HepG2 (cell line): ENCODE data around the gene ARMC5. TPM values are rescaled to one million over a fixed set of nuclear protein-coding genes. Genes with fewer than 3 reads are reported as not detected.

Source experiments
- AKAP8 ChIP-seq: sonication (generic); formaldehyde crosslinking; IDR thresholded peaks from 2 replicates; pipeline ENCODE4 v1.5.1; 2020; ENCODE audit warnings: mild to moderate bottlenecking, missing genetic modification reagents
- HMG20A ChIP-seq: IDR thresholded peaks from 2 replicates; pipeline ENCODE4 v1.6.1; 2016; ENCODE audit warnings: borderline replicate concordance
- PRMT3 ChIP-seq: sonication (generic); formaldehyde crosslinking; IDR thresholded peaks from 2 replicates; pipeline ENCODE4 v1.8.1; 2022; ENCODE audit warnings: low read depth, mild to moderate bottlenecking, moderate library complexity, missing genetic modification reagents, borderline replicate concordance
- SNAPC2 ChIP-seq: sonication (generic); formaldehyde crosslinking; IDR thresholded peaks from 2 replicates; pipeline ENCODE4 v1.8.1; 2022; ENCODE audit warnings: mild to moderate bottlenecking, missing genetic modification reagents
- SP1 ChIP-seq, 2 experiments: fragments of 450-650 bp in 1 of 2; sonication (generic) in 1 of 2; formaldehyde crosslinking in 1 of 2; IDR thresholded peaks; 2 replicates each; pipeline versions ENCODE4 v1.4.0 to v1.6.1; 2016 to 2020; ENCODE audit warnings: missing genetic modification reagents in 1 of 2
- TERF1 ChIP-seq: sonication (generic); formaldehyde crosslinking; IDR thresholded peaks from 2 replicates; pipeline ENCODE4 v1.8.0; 2022; ENCODE audit warnings: mild to moderate bottlenecking, missing genetic modification reagents, moderate library complexity
- ZNF17 ChIP-seq: sonication (generic); formaldehyde crosslinking; IDR thresholded peaks from 2 replicates; pipeline ENCODE4 v1.5.0; 2020; ENCODE audit warnings: mild to moderate bottlenecking, missing genetic modification reagents
- ZNF496 ChIP-seq: sonication (generic); formaldehyde crosslinking; IDR thresholded peaks from 2 replicates; pipeline ENCODE4 v1.8.1; 2023; ENCODE audit warnings: mild to moderate bottlenecking, moderate library complexity, missing genetic modification reagents; ENCODE audit not compliant: insufficient replicate concordance
- ZNF556 ChIP-seq: sonication (generic); formaldehyde crosslinking; IDR thresholded peaks from 2 replicates; pipeline ENCODE4 v1.4.0; 2020; ENCODE audit warnings: mild to moderate bottlenecking, missing genetic modification reagents, borderline replicate concordance
- ZNF773 ChIP-seq: sonication (generic); formaldehyde crosslinking; IDR thresholded peaks from 2 replicates; pipeline ENCODE4 v1.4.0; 2020; ENCODE audit warnings: missing genetic modification reagents, borderline replicate concordance
- polyA plus RNA-seq, 8 experiments: library from polyadenylated mRNA; depleted of rRNA in 3 of 8; stranded (reverse) in 7 of 8; unstranded in 1 of 8; fragments of >200 nt; fragmentation: Illumina TruSeq in 4 of 8; extraction: Trizol in 4 of 8; gene quantifications; 2 replicates each; pipeline versions ENCODE4 v1.2.1 to v1.2.3, GENCODE V29; 2011 to 2016; ENCODE audit warnings: low read depth in 4 of 8, missing spikeins in 1 of 8, mixed read lengths in 1 of 8; ENCODE audit not compliant: insufficient read depth in 1 of 8
- total RNA-seq, 5 experiments: library from RNA; depleted of rRNA; stranded (reverse); fragments of >200 nt; fragmentation: Illumina TruSeq; extraction: Trizol; gene quantifications; 2 replicates each; pipeline ENCODE4 v1.2.3, GENCODE V29; 2016; ENCODE audit warnings: low read depth in 1 of 5
- TF ChIP-seq, protein P1 (sequence below): sonication (generic); formaldehyde crosslinking; IDR thresholded peaks from 2 replicates; pipeline ENCODE4 v1.4.0; 2020; ENCODE audit warnings: missing genetic modification reagents, borderline replicate concordance
- TF ChIP-seq, protein P2 (sequence below): sonication (generic); formaldehyde crosslinking; IDR thresholded peaks from 2 replicates; pipeline ENCODE4 v1.8.0; 2022; ENCODE audit warnings: missing genetic modification reagents, mild to moderate bottlenecking, moderate library complexity, borderline replicate concordance

The ARMC5 gene
- total and polyA plus RNA-seq, 2 of the 13 experiments (the other 11 are each of a cell fraction or from before 2014, with no cell fraction given), result 10.8 to 22.3 TPM

- TF ChIP-seq ZNF773 (CRISPR knock-in tag) (peak; percentile 80; the same call in 1 of the 2 replicates), ZNF17 (CRISPR knock-in tag) (no peak), ZNF496 (no peak), HMG20A (peak; percentile 49), TERF1 (no peak), AKAP8 (CRISPR knock-in tag) (peak; percentile 92), ZNF556 (peak; percentile 99), SP1 (IDR thresholded peaks at IDR 0.05) (no peak), SP1 (CRISPR knock-in tag; IDR thresholded peaks at IDR 0.05) (peak; percentile 95), PRMT3 (CRISPR knock-in tag) (peak; percentile 39; the same call in 1 of the 2 replicates), SNAPC2 (CRISPR knock-in tag) (0 out of 2 replicates have a peak, but pooled peaks have one; percentile 58)
- TF ChIP-seq, protein P1, sequence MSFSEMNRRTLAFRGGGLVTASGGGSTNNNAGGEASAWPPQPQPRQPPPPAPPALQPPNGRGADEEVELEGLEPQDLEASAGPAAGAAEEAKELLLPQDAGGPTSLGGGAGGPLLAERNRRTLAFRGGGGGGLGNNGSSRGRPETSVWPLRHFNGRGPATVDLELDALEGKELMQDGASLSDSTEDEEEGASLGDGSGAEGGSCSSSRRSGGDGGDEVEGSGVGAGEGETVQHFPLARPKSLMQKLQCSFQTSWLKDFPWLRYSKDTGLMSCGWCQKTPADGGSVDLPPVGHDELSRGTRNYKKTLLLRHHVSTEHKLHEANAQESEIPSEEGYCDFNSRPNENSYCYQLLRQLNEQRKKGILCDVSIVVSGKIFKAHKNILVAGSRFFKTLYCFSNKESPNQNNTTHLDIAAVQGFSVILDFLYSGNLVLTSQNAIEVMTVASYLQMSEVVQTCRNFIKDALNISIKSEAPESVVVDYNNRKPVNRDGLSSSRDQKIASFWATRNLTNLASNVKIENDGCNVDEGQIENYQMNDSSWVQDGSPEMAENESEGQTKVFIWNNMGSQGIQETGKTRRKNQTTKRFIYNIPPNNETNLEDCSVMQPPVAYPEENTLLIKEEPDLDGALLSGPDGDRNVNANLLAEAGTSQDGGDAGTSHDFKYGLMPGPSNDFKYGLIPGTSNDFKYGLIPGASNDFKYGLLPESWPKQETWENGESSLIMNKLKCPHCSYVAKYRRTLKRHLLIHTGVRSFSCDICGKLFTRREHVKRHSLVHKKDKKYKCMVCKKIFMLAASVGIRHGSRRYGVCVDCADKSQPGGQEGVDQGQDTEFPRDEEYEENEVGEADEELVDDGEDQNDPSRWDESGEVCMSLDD (CRISPR knock-in tag), result peak; percentile 35; the same call in 1 of the 2 replicates
- TF ChIP-seq, protein P2, sequence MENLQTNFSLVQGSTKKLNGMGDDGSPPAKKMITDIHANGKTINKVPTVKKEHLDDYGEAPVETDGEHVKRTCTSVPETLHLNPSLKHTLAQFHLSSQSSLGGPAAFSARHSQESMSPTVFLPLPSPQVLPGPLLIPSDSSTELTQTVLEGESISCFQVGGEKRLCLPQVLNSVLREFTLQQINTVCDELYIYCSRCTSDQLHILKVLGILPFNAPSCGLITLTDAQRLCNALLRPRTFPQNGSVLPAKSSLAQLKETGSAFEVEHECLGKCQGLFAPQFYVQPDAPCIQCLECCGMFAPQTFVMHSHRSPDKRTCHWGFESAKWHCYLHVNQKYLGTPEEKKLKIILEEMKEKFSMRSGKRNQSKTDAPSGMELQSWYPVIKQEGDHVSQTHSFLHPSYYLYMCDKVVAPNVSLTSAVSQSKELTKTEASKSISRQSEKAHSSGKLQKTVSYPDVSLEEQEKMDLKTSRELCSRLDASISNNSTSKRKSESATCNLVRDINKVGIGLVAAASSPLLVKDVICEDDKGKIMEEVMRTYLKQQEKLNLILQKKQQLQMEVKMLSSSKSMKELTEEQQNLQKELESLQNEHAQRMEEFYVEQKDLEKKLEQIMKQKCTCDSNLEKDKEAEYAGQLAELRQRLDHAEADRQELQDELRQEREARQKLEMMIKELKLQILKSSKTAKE (CRISPR knock-in tag), result peak; percentile 70
Observed at GRCh38 chr16:31507929-31508705, 48.8 kb downstream of the ARMC5 start, which contains the start of gene RUSF1 (continued).
